ENCODE results near the gene MAB21L2. TPM values are rescaled to one million over a fixed set of nuclear protein-coding genes. Genes with fewer than 3 reads are reported as not detected.

The MAB21L2 gene
- total RNA-seq, 1 experiment from 2014 or later, result not detected

DNA sequence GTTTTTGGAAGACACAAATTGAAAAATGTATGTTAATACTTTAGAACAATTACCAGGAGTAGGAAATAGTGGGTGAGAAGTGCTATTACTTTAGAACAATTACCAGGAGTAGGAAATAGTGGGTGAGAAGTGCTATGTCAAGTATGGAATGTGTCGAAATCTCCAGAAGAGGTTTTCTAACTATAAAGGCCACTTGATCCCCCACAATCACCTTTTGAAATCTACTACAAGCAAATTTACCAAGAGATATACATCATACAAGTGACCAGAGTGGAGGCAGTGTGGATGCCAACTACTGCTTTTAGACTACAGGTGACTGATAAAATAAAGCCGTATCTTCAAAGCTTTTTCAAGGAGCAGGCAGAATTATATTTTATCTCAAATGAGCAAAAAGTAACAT, 43.1 kb downstream of the MAB21L2 start:
- H3K56ac ChIP-seq (ENCODE audit: insufficient read length, low read depth, low read length), result no peak overlapping the region
- TF ChIP-seq, protein P1, sequence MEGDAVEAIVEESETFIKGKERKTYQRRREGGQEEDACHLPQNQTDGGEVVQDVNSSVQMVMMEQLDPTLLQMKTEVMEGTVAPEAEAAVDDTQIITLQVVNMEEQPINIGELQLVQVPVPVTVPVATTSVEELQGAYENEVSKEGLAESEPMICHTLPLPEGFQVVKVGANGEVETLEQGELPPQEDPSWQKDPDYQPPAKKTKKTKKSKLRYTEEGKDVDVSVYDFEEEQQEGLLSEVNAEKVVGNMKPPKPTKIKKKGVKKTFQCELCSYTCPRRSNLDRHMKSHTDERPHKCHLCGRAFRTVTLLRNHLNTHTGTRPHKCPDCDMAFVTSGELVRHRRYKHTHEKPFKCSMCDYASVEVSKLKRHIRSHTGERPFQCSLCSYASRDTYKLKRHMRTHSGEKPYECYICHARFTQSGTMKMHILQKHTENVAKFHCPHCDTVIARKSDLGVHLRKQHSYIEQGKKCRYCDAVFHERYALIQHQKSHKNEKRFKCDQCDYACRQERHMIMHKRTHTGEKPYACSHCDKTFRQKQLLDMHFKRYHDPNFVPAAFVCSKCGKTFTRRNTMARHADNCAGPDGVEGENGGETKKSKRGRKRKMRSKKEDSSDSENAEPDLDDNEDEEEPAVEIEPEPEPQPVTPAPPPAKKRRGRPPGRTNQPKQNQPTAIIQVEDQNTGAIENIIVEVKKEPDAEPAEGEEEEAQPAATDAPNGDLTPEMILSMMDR (conservative IDR thresholded peaks at IDR 0.05), result no peak

More for the DNA sequence above, 43.1 kb downstream of the MAB21L2 start:
- Histone ChIP-seq H3K4me1 (ENCODE audit: insufficient read depth, low read length) (no peaks in the 10 kb centered on the region), H4K5ac (ENCODE audit: insufficient read length, low read depth, low read length) (no peak overlapping the region), H3T11ph (ENCODE audit: low read length) (no peak overlapping the region), H3K79me2 (ENCODE audit: insufficient read depth, low read length) (no peaks in the 10 kb centered on the region), H4K91ac (ENCODE audit: insufficient read length, low read depth, low read length) (no peak overlapping the region), H4K8ac (replicated peaks; ENCODE audit: insufficient read length, low read depth, low read length) (no peak overlapping the region), H4K20me1 (ENCODE audit: control insufficient read depth, insufficient read depth, insufficient read length) (no peaks in the 10 kb centered on the region), H3K4ac (ENCODE audit: low read depth, low read length) (no peak overlapping the region), H3K18ac (ENCODE audit: insufficient read length, low read depth, low read length) (no peak overlapping the region), H2BK20ac (ENCODE audit: low read depth, low read length, poor library complexity, severe bottlenecking) (no peak overlapping the region), H3K9ac (ENCODE audit: extremely low read depth, insufficient read length, low read length) (no peak overlapping the region), H3K27me3 (ENCODE audit: insufficient read depth, low read length) (no peaks in the 10 kb centered on the region), H2AK5ac (ENCODE audit: insufficient read length, low read length) (no peak overlapping the region), H3K14ac (ENCODE audit: insufficient read depth, low read length) (no peak overlapping the region), H3K27ac (ENCODE audit: insufficient read length, low read depth, low read length) (no peak overlapping the region), H3K79me1 (ENCODE audit: insufficient read depth, low read depth, low read length, poor library complexity, severe bottlenecking) (no peaks in the 10 kb centered on the region), H3K9me3 (ENCODE audit: control insufficient read depth, low read depth, low read length) (no peaks in the 10 kb centered on the region), H2AFZ (ENCODE audit: low read length) (no peak overlapping the region), H2BK120ac (ENCODE audit: low read depth, low read length, poor library complexity, severe bottlenecking) (no peak overlapping the region), H2BK5ac (ENCODE audit: insufficient read length, low read length) (no peak overlapping the region), H3K4me2 (ENCODE audit: insufficient read depth, insufficient read length, low read length) (no peak overlapping the region), H2BK12ac (ENCODE audit: insufficient read length, low read depth, low read length) (no peak overlapping the region), H2BK15ac (ENCODE audit: low read depth, low read length) (no peak overlapping the region), H3K23ac (ENCODE audit: insufficient read length, low read depth, low read length) (no peak overlapping the region), H3K23me2 (ENCODE audit: insufficient read length, low read depth, low read length, poor library complexity, severe bottlenecking) (no peaks in the 10 kb centered on the region)
- H3K4me1 Mint-ChIP-seq, result peaks cover 15% of the 10 kb centered on the region in 2 experiments
- no peak for DNase-seq
- no peaks in the 10 kb centered on the region for H3K27me3 Mint-ChIP-seq (ENCODE audit: low read depth)
- H3K4me3 Mint-ChIP-seq, result no peak overlapping the region
- no CpG with 5 or more reads among the region's 2 CpGs for WGBS (ENCODE audit: extremely low coverage, insufficient read length, low lambda C conversion rate)
- H3K9me3 Mint-ChIP-seq, result peaks cover 0 to 4% of the 10 kb centered on the region in 2 experiments; a peak in 1 of 5 replicates
- H3K36me3 Mint-ChIP-seq (ENCODE audit: insufficient read depth in 1 of 3, low read depth in 3 of 3), result 0 out of 7 replicates have a peak, but pooled peaks cover 0 to 9% (median 0%) of the 10 kb centered on the region in 3 experiments
- 0 out of 7 replicates have a peak overlapping the region, but pooled peaks of 1 of the 3 experiments have one; percentile 7 for H3K27ac Mint-ChIP-seq

Measured in H9 (cell line).